Subcutaneous adipose tissue (tissue), 4 donors: ENCODE measurements around the gene LAMP5. TPM values are rescaled to one million over a fixed set of nuclear protein-coding genes. Genes with fewer than 3 reads are reported as not detected.

Experiments used
- CTCF ChIP-seq: fragments of 450-650 bp; IDR thresholded peaks from one replicate; pipeline ENCODE4 v1.5.1; 2016; ENCODE audit warnings: low read depth, mild to moderate bottlenecking, control low read depth, antibody characterized with exemption, moderate library complexity
- total RNA-seq, 4 donors: library from RNA; depleted of rRNA; stranded (reverse); fragments of >200 nt; gene quantifications; one replicate each; pipeline ENCODE4 v1.1.0, GENCODE V29; 2016

LAMP5 gene
- total RNA-seq, 4 donors from 2014 or later: not detected

- no peak for TF ChIP-seq CTCF
These were observed 17.9 kb downstream of the LAMP5 start for GRCh38 chr20:9532069-9532838.

- TF ChIP-seq CTCF: no peak
These were observed 19.6 kb downstream of the LAMP5 start for GRCh38 chr20:9534025-9534424.

GRCh38 chr20:9535449-9535848, 21.1 kb downstream of the LAMP5 start:
- TF ChIP-seq CTCF: no peak

GRCh38 chr20:9543214-9543613, 28.8 kb downstream of the LAMP5 start:
- no peak for TF ChIP-seq CTCF

GRCh38 chr20:9550283-9550682, 35.9 kb downstream of the LAMP5 start:
- TF ChIP-seq CTCF: no peak

- no peak for TF ChIP-seq CTCF
These were observed 36.5 kb downstream of the LAMP5 start for GRCh38 chr20:9550871-9551270.

GRCh38 chr20:9551808-9552550, 37.6 kb downstream of the LAMP5 start:
- TF ChIP-seq CTCF: no peak
